GM19397 (cell line): ENCODE measurements around the gene DYNC2H1.
"Not testable (repeated sequence)": the region's sequence is repeated elsewhere in the genome, so short reads cannot be mapped to it uniquely, and the experiment has no call there.

Experiments
- ATAC-seq: cut with Tn5 transposase; IDR thresholded peaks from one replicate; pipeline ENCODE4 v1.9.1; 2021; ENCODE audit warnings: mild to moderate bottlenecking, moderate library complexity; ENCODE audit not compliant: unreplicated experiment

The DYNC2H1 gene

DNA sequence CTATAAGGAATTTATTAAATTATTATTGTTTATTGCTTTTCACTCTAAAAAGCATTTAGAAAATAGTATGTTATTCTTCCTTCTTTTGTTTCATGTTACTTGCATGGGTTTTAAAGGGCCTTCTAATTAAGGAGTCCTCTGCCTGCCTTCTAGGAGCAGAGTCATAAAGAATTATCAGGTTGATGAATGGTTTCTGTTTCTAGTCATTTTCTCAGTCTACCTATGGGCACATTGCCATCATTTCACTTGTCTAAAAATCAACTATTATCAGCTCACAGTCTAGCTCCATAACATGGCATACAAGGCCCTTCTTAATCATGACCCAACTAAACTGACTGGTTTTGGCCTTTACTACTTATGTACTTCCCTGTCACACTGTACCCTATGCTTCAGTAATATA lies 16.2 kb downstream of the DYNC2H1 start:
- no peak for ATAC-seq

DNA sequence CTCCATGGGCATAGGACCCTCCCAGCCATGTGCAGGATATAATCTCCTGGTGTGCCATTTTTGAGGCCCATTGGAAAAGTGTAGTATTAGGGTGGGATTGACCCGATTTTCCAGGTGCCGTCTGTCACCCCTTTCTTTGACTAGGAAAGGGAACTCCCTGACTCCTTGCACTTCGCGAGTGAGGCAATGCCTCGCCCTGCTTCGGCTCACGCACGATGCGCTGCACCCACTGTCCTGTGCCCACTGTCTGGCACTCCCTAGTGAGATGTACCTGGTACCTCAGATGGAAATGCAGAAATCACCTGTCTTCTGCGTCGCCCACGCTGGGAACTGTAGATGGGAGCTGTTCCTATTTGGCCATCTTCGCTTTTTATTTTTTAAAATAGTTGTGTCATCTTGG lies 32.8 kb downstream of the DYNC2H1 start:
- ATAC-seq, result not testable (repeated sequence)

DNA sequence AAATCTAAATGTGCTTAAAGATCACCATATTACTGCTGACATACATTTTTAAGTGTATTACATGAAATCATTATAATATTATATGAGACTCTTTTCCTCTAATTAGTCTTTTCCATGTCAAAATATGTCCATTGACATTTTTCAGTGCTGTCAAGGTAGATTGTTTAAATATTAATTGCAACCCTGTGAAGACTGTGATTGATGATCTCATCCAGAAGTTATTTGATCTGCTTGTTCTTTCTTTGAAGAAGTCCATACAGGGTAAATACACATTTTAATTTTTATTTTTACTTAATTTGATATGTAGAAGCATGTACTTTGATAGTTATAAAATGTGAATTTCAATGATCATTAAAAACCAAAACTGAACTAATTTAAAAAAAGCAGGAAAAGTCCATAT lies 38.4 kb downstream of the DYNC2H1 start:
- ATAC-seq, result no peak

DNA sequence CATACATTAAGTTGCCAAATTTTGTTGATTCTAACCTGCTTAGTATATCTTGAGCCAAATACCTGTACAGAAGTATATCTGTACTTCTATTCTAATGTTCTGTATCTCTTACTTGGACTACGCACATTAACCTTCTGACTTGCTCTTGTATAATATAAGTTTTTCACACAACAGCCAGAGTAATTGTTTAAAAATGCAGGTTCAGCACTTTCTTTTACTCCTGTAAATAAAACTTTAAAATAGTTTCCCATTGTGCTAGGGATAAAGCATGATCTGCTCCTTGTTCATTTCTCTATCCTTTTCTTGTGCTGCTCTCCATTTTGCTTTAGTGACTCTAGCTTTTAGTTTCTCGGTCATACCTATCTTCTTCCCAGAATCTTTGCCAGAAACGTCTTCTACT lies 48.3 kb downstream of the DYNC2H1 start:
- ATAC-seq, result no peak

DNA sequence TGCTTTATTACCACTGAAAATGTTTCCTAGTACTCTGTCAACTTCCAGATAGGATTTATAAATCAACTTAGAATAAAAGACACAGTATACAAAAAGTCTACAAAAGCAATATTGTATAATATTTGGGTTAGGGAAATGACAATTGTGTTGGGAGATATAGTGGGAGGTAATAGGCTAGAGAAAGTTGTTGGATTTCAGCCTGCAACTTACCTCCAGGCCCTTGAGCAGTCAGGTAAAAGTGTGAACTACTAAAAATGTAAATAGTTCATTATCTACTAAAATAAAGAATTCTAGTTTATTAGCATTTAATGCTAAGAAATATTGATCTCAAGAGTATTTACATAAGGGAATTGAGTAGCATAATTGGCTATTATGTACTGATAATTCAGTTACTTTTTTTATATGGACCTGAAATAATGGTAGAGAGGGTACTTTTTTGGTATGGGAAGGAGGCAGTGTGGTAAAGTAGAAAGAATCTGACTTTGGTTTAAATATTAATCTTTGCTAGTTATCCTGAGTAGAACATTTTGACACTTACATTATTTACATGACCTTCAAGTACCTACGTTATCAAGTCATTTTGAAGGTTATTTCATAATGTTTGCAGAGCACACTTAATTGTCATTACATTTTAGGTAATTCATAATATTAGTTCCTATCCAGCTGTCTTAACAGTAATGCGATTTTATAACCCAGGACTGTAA lies 55.0 kb downstream of the DYNC2H1 start:
- ATAC-seq, result no peak

- no peak for ATAC-seq
Observed at GRCh38 chr11:103167166-103167565, 57.9 kb downstream of the DYNC2H1 start.

DNA sequence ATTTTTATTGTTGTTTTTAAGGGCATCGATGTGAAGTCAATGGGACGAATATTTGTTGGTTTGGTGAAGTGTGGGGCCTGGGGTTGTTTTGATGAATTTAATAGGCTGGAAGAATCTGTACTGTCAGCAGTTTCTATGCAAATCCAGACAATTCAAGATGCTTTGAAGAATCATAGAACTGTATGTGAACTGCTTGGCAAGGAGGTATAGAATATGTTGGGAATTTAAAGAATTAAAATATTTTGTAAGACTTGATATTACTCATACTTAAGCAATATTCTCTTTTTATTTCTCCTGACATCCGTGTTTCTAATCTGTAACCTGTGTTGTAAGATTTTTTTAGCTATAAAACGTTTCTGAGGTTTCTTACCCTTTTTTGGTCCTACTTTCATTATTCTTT lies 61.6 kb downstream of the DYNC2H1 start:
- no peak for ATAC-seq

- no peak for ATAC-seq
Observed at GRCh38 chr11:103175461-103176129, 66.4 kb downstream of the DYNC2H1 start.

- no peak for ATAC-seq
Observed at GRCh38 chr11:103183981-103184611, 74.9 kb downstream of the DYNC2H1 start.

GRCh38 chr11:103202048-103202651 lies 92.9 kb downstream of the DYNC2H1 start:
- ATAC-seq, result no peak

DNA sequence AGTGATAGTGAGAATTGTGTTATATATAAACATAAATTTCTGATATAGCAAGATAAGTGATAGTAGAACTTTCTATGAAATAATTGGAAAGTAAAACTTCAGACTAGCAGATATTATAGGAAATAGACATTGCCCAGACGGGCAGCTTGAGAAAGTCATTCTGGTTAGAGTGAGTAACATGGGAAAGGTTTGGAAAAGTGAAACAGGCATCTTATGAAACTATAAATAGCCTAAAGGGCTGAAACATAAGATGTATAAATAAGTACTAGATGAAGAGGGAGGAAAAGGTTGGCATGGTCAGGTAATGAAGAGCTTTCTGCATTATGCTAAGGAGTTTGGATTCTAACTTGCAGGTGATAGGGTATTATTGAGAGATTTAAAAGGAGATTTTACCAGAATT lies 101.3 kb downstream of the DYNC2H1 start:
- ATAC-seq, result no peak

GRCh38 chr11:103215812-103216211 lies 106.6 kb downstream of the DYNC2H1 start:
- ATAC-seq, result no peak

DNA sequence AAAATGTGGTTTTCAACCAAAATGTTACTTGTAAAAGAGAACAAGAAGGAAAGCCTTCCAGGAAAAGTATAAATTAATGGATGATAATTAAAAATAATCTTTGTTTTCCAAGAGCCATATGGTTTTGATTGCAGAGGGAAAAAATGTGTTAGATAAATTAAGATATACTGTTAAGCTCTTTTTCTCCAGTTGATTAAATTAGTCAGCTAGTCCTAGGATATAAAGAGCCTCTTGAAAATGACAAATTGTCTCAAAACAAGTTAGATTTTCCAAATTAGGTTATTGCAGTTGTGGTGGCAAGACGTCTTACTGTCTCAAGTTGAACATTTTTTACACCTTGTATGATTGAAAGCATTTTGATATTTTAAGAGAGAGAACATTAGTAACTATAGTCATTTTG lies 110.9 kb downstream of the DYNC2H1 start:
- no peak for ATAC-seq

GRCh38 chr11:103222806-103223205 lies 113.6 kb downstream of the DYNC2H1 start:
- ATAC-seq, result no peak

- ATAC-seq, result no peak
Observed at GRCh38 chr11:103228807-103229206, 119.6 kb downstream of the DYNC2H1 start.

DNA sequence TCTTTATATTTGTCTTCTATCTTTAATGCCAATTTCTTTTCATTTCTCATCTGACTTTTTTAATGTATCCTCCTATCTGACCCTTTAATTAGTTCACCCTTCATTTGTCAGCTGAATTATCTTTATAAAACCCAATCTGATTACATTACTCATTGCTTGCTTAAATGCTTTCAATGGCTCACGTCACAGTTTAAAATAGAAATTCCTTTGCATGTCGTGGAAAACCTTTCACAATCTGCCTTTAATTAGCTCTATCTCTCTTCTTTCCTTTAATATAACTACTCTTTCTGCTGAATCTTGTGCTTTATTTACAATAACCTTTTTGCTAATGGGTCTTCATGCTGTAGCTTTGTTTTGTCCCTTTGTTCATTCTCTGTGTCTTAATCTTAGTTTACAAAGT lies 125.7 kb downstream of the DYNC2H1 start:
- no peak for ATAC-seq

GRCh38 chr11:103241574-103241973 lies 132.3 kb downstream of the DYNC2H1 start:
- ATAC-seq, result no peak

DNA sequence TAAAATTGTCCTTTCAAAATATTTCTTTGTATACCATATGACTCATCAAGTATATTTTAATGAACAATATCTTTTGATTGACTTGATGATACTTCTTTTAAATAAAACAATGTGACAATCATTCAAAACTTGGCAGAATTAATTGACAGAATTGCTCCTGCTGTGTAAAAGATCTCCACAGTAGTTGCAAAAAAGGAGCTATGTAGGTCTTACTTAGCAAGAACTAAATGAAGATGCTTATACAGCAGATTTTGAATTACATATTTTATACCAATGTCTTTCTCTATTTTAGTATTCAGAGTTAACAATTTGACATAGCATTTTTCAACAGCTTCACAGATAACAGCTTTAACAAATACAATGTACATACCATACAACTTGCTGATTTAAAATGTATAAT lies 144.9 kb downstream of the DYNC2H1 start:
- no peak for ATAC-seq

- no peak for ATAC-seq
Observed at GRCh38 chr11:103257360-103257759, 148.1 kb downstream of the DYNC2H1 start.

GRCh38 chr11:103266167-103266831 lies 157.1 kb downstream of the DYNC2H1 start:
- no peak for ATAC-seq

DNA sequence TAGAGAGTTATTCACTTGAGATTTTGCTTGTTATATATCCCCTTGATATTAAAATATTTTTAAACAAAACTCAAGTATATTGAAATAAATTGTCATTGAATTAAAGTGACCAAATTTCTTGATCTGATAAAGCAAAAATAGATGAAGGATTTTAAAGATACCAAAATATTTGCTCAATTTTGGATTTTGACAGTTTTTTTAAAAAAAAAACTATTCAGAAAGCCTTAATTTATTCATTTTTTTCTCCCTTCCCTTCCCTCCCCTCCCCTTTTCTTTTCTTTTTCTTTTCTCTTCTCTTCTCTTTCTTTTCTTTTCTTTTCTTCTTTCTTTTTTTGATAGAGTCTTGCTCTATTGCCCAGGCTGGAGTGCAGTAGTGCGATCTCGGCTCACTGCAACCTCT lies 163.7 kb downstream of the DYNC2H1 start:
- ATAC-seq, result no peak
